Dermis microvascular lymphatic vessel endothelial cell (primary cell): ENCODE measurements around the gene DNAJB8. TPM values are rescaled to one million over a fixed set of nuclear protein-coding genes. Genes with fewer than 3 reads are reported as not detected.

ENCODE experiments used
- DNase-seq, 2 donors: peaks; one replicate each; pipeline versions ENCODE4 v3.0.0 to v3.0.0-alpha.2; 2010; ENCODE audit warnings: low read depth in 2 of 2
- total RNA-seq: library from RNA; depleted of rRNA; stranded (reverse); fragments of >200 nt; gene quantifications from 2 replicates; pipeline ENCODE4 v1.2.1, GENCODE V29; 2014

The DNAJB8 gene
- not detected in 2 replicates for total RNA-seq

GRCh38 chr3:128466840-128467541 lies at the start of gene DNAJB8:
TSS of gene DNAJB8 (minus strand) at chr3:128466890. CDS start at chr3:128463245, 3,645 bp downstream.
- no peak for DNase-seq

GRCh38 chr3:128515967-128516366 lies 49.3 kb upstream of the DNAJB8 start:
- no peak for DNase-seq

DNA sequence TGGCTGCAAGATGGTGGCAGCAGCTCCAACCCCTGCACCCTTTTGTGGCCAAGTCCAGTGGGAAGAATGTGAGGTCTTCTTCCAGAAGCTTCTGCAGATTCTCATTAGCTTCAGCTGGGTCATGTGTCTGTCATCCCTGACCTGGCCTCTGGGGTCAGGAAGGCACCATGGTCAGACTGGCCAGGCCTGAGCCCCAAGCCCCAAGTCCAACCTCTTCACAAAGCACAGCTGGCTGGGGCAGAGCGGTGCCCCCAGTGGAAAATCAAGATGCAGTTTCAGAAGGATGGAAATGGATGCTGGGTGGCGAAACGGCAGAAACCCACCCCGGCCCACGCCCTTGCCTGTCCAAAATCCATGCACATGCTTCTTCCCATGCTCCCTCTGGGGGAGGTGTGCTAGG lies 42.2 kb upstream of the DNAJB8 start:
- no peak for DNase-seq

DNA sequence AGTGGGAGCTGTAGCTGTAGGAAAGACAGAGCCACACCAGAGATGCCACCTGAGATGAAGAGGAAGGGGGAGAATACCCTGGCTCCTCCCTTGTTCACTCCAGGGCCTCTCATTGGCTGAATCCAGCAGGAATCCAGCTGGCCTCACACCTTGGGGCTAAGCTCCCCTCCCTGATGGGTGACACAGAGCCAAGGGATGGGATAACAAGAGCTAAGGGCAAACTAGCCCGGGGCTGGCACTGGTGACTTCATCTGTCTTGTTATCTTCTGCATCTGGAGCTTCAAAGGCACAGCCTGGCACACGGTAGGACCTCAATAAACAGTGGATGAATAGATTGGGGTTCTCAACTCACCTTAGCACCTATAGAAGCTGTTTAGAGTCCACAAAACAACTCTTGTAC lies 40.1 kb upstream of the DNAJB8 start:
- DNase-seq = no peak

- no peak for DNase-seq
Observed at GRCh38 chr3:128505771-128506170, 39.1 kb upstream of the DNAJB8 start.

- no peak for DNase-seq
Observed at GRCh38 chr3:128504963-128505730, 38.5 kb upstream of the DNAJB8 start.

GRCh38 chr3:128504533-128504915 lies 37.8 kb upstream of the DNAJB8 start:
- no peak for DNase-seq

GRCh38 chr3:128503751-128504532 lies 37.3 kb upstream of the DNAJB8 start:
- DNase-seq = no peak

DNA sequence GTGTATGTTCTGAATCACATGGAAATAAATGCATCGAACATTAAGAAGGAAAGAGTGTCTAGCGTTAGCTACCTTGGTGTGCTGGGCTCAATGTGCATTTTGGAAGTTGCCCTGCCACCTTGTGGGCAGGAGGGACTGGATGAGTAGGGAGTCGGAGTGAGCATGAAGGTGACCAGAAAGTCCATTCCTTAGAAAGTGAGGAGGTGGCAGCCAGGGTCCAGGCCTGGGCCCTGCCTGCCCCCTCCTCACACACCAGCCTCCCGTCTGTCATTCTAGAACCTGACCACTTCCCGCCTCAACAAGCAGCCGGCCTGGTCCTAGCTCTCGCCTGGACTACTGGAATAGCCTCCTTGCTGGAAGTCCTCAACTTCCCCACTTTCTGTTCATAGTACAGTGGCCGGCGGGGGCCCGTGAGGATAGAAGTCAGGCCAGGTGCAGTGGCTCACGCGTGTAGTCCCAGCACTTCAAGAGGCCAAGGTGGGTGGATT lies 36.5 kb upstream of the DNAJB8 start:
- no peak for DNase-seq

DNA sequence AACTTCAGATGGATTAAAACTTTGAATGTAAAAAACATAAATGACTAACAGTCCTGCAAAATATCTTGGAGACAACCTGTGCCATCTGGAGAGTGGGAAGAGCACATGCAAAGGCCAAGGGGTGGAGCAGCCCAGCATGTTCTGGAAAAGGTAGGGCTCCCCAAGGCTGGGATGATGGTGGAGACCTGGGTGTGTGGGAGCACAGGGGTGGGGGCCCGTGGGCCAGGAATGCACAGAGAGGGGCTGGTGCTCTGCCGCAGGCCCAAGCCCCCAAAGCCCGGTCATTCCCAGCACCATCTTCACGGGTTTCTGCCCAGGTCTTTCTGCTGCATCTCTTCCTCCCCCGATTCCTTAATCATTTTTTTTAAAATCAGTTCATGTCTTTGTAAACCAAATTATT lies 36.0 kb upstream of the DNAJB8 start:
- no peak for DNase-seq

GRCh38 chr3:128501431-128501830 lies 34.7 kb upstream of the DNAJB8 start:
- no peak for DNase-seq

DNA sequence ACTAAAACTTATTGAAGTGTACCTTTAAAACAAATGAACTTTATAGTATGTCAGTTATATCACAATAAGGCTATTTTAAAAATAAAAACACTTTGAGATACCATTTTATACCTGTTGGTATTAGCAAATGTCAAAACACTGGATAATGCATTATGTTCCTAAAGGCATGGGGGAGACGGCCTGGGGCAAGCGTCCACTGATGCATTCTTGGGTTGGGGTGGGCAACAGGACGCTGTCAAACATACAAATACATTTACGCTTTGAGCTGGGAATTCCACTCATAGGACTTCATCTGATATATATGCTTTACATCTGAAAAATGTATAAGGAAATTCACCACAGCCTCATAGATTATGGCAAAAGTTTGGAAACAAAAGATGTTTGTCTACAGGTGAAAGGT lies 33.9 kb upstream of the DNAJB8 start:
- no peak for DNase-seq

DNA sequence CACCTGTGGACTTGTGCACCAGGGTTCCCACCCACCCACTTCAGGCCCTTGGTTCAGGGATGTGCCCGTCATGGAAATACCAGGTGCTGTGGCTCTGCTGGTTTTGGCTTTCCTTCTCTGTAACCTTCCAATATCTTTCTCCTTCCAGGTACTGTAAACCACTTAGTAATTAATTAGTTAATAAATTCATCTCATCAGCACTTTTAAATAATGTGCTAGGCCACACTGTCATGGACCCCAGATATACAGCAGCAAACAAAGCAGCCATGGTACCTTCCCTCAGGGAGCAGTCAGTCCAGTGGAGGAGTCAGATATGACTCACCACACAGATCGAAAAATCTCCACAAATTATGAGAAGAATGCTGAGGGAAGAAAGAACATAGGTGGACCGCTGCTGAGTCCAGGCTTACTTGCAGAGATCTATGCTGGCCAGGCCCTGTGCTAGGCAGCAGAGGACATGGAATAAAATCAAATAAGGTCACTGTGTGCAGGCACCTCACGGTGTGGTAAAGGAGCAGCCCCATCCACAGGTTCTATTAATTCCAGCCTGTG lies 33.1 kb upstream of the DNAJB8 start:
- no peak for DNase-seq

DNA sequence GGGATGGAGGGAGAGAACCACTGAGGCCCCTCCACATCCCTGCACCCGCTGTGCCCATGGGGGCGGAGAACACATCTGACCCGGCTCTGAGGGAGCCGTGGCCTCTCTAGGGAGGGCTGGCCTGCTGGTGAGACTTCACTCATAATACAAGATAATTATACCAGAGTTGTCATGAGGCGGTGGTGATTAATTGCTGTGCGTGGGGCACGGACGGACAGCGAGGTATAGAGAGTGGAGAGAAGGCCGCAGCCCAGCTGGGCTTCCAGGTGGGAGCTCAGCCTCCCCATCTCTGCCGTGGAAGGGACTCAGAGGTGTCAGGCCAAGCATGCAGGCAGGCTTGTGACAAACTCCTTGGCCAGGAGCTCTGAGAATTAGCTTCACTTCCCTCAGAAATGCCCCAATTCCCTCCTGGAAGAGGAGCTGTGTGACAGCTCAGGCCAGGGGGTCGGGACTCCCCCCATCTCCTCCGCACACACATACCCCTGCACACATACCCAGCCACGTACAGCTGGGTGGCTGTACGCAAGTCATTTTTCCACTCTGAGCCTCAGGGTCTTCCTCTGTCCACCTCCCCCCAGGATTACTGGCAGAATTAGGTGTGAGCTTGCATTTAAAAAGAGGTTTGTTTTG lies 32.3 kb upstream of the DNAJB8 start:
- DNase-seq = no peak

- peak; percentile 33 to 37 for DNase-seq
Observed at GRCh38 chr3:128498127-128498626, 31.5 kb upstream of the DNAJB8 start.

- peak; percentile 51 to 72 for DNase-seq
Observed at GRCh38 chr3:128497305-128498126, 30.8 kb upstream of the DNAJB8 start.

- DNase-seq = no peak
Observed at GRCh38 chr3:128496602-128497304, 30.1 kb upstream of the DNAJB8 start.

- no peak for DNase-seq
Observed at GRCh38 chr3:128496019-128496601, 29.4 kb upstream of the DNAJB8 start.

GRCh38 chr3:128495435-128495970 lies 28.8 kb upstream of the DNAJB8 start:
- no peak for DNase-seq
